Endothelial cell of umbilical vein (primary cell): ENCODE data around the gene FAM47B. TPM values are rescaled to one million over a fixed set of nuclear protein-coding genes. Genes with fewer than 3 reads are reported as not detected.

Experiments used
- BruUV-seq: library from RNA; stranded (reverse); fragments of 400-500 nt; replicated peaks from 2 replicates; lab custom pipeline; 2021; lab: Mats Ljungman, UMichigan
- CTCF ChIA-PET: fragments of 300-600, 350-600 bp; sonication (Branson Sonifier 250); formaldehyde crosslinking; loops from one replicate; lab custom pipeline; 2021; ENCODE audit warnings: antibody characterized with exemption, inconsistent platforms; lab: Charles Lee
- POLR2A ChIA-PET: fragments of 300-600, 350-600 bp; sonication (Branson Sonifier 250); formaldehyde crosslinking; loops from one replicate; lab custom pipeline; 2021; ENCODE audit warnings: antibody characterized with exemption, inconsistent platforms; lab: Charles Lee
- DNase-seq: peaks from one replicate; pipeline ENCODE4 v3.0.0-alpha.2; 2011; ENCODE audit warnings: low read depth, low spot score
- FAIRE-seq: peaks from 2 replicates; lab custom pipeline; 2011; peaks lifted over from hg19 to GRCh38; lab: Jason Lieb, UNC
- H2AFZ ChIP-seq: 2 replicates; pipeline ENCODE4 v1.6.0; 2012; ENCODE audit warnings: low read depth, low read length, control low read depth, inconsistent platforms
- H3K27ac ChIP-seq: 2 replicates; pipeline ENCODE4 v1.5.1; 2011; ENCODE audit warnings: low read depth, mild to moderate bottlenecking, control low read depth, low read length, moderate library complexity; ENCODE audit not compliant: insufficient read depth
- H3K27me3 ChIP-seq, 2 experiments: 2 replicates each; pipeline versions ENCODE4 v1.6.0 to v1.6.1; 2011; ENCODE audit warnings: low read length in 2 of 2, mixed read lengths in 1 of 2; ENCODE audit not compliant: control insufficient read depth in 2 of 2, insufficient read depth in 2 of 2
- H3K36me3 ChIP-seq, 2 experiments: 2 replicates in 1 of 2; 3 replicates in 1 of 2; pipeline ENCODE4 v1.5.1; 2011; ENCODE audit warnings: low read length in 2 of 2, mild to moderate bottlenecking in 1 of 2, moderate library complexity in 1 of 2; ENCODE audit not compliant: control insufficient read depth in 2 of 2, insufficient read depth in 2 of 2; ENCODE audit errors: extremely low read depth in 1 of 2
- H3K4me1 ChIP-seq: 3 replicates; pipeline ENCODE4 v1.5.1; 2011; ENCODE audit warnings: mild to moderate bottlenecking, low read length; ENCODE audit not compliant: control insufficient read depth, insufficient read depth; ENCODE audit errors: extremely low read depth
- H3K4me2 ChIP-seq: 2 replicates; pipeline ENCODE4 v1.6.1; 2011; ENCODE audit warnings: low read length, control low read depth, mixed read lengths; ENCODE audit not compliant: insufficient read depth
- H3K4me3 ChIP-seq, 3 experiments: fragments of 200-600 bp in 1 of 3; sonication (generic), shearing (Covaris generic) in 1 of 3; replicated peaks in 1 of 3; 2 replicates each; pipeline ENCODE4 v1.5.1; 2011 to 2016; ENCODE audit warnings: control low read depth in 3 of 3, low read length in 3 of 3, mild to moderate bottlenecking in 2 of 3, inconsistent platforms in 1 of 3, low read depth in 1 of 3, moderate library complexity in 1 of 3; ENCODE audit not compliant: insufficient read depth in 1 of 3
- H3K79me2 ChIP-seq: 2 replicates; pipeline ENCODE4 v1.6.0; 2012; ENCODE audit warnings: low read length, inconsistent platforms; ENCODE audit not compliant: control insufficient read depth, insufficient read depth
- H3K9ac ChIP-seq: replicated peaks from 2 replicates; pipeline ENCODE3; 2011; ENCODE audit warnings: low read length, control low read depth; ENCODE audit not compliant: insufficient read depth; ENCODE audit errors: extremely low read depth
- H3K9me1 ChIP-seq: replicated peaks from 3 replicates; pipeline ENCODE4 v1.6.0; 2011; ENCODE audit warnings: mild to moderate bottlenecking, low read length; ENCODE audit not compliant: control insufficient read depth, insufficient read depth; ENCODE audit errors: extremely low read depth
- H3K9me3 ChIP-seq: replicated peaks from 2 replicates; pipeline ENCODE4 v1.5.1; 2012; ENCODE audit warnings: low read length, inconsistent platforms; ENCODE audit not compliant: control insufficient read depth, insufficient read depth
- H4K20me1 ChIP-seq: replicated peaks from 2 replicates; pipeline ENCODE3; 2011; ENCODE audit warnings: mild to moderate bottlenecking, low read length; ENCODE audit not compliant: control insufficient read depth, insufficient read depth; ENCODE audit errors: extremely low read depth
- EZH2 ChIP-seq: IDR thresholded peaks from 2 replicates; pipeline ENCODE4 v1.6.1; 2012; ENCODE audit warnings: borderline replicate concordance, low read depth, mild to moderate bottlenecking, moderate library complexity, low read length, inconsistent platforms; ENCODE audit not compliant: severe bottlenecking
- JUN ChIP-seq: IDR thresholded peaks from 2 replicates; pipeline ENCODE4 v1.6.1; 2011; ENCODE audit warnings: borderline replicate concordance, low read depth; ENCODE audit not compliant: insufficient read length, insufficient read depth
- MYC ChIP-seq: IDR thresholded peaks from one replicate; pipeline ENCODE4 v1.6.1; 2011; ENCODE audit warnings: mild to moderate bottlenecking, low read depth, low read length
- POLR2A ChIP-seq: IDR thresholded peaks from 2 replicates; pipeline ENCODE4 v1.6.1; 2012; ENCODE audit warnings: low read depth, mild to moderate bottlenecking, control low read depth, low read length
- dilution Hi-C: fragments of 300-500 bp; cut with MboI; formaldehyde crosslinking; loops from one replicate; pipeline ENCODE4 v1.15.0; 2019; ENCODE audit warnings: low sequenced_read_pairs; ENCODE audit not compliant: extremely low pct_ligation_motif_present
- intact Hi-C: fragments of 100-400 bp; cut with micrococcal nuclease; formaldehyde crosslinking; loops from one replicate; pipeline ENCODE4 v1.10.0; 2022
- polyA plus RNA-seq, 4 experiments: library from polyadenylated mRNA; depleted of rRNA in 3 of 4; stranded (reverse) in 3 of 4; unstranded in 1 of 4; fragments of >200 nt; gene quantifications; 2 replicates each; pipeline versions ENCODE4 v1.2.1 to v1.2.3, GENCODE V29; 2011 to 2012; ENCODE audit warnings: missing spikeins in 1 of 4
- total RNA-seq: library from RNA; stranded (reverse); gene quantifications from 2 replicates; pipeline ENCODE4 v1.2.3, GENCODE V29; 2021

FAM47B gene
- total and polyA plus RNA-seq, 2 donors (not counting 3 experiments of a cell fraction or from before 2014, with no cell fraction given) = not detected

DNA sequence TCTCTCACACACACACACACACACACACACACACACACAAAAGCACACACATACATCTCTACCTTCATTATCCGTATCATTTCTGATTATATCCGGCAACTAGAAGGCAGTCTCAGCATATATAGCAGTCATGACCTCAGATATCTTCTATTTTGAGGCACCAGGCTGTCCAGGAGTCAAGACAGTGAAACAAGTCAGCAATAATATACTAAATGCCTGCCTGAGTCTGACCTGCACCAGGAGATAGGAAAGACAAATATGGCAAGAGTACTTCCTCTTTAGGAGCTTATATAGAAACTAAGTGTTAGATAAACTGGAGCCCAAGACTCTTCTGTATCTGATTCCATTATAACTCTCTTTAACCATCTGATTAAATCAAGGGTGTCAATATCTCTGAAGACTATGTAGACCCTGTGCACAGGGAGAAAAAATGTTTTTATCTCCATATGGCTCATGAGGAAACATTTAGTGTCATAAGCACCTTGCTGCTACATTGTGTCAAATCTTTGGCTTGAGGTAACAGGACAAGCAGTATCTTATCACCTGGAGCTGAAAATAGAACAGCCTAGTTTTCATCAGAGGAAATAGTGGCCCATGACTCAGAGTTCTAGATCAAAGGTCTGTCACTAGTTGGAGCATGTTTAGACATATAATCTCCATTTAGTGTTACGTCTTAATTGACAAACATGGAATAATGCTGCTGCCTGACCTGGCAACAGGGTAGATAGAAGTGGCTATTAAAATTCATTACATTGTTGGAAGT, 27.0 kb upstream of the FAM47B start:
- no peak for TF ChIP-seq POLR2A
- no peak for TF ChIP-seq JUN
- no peak for TF ChIP-seq MYC
- H3K36me3 ChIP-seq = no peaks in the 10 kb centered on the region
- no peak overlapping the region for H3K9ac ChIP-seq
- H3K9me1 ChIP-seq = no peaks in the 10 kb centered on the region
- FAIRE-seq (peak; percentile 31), DNase-seq (no peak)
- H4K20me1 ChIP-seq = no peaks in the 10 kb centered on the region
- no peak overlapping the region for H3K27ac ChIP-seq
- ChIA-PET CTCF (no interaction called here), POLR2A (no interaction called here)
- no peak overlapping the region for H3K4me2 ChIP-seq
- no peaks in the 10 kb centered on the region for H3K79me2 ChIP-seq
- H3K27me3 ChIP-seq = no peaks in the 10 kb centered on the region
- BruUV-seq = no TSS peak
- no peaks in the 10 kb centered on the region for H3K9me3 ChIP-seq
- no peaks in the 10 kb centered on the region for H3K4me1 ChIP-seq
- no peak overlapping the region for H2AFZ ChIP-seq
- intact Hi-C loops (loop anchor here (10.0 kb wide), 3 partner anchors 281 to 551 kb away; no protein-coding TSS in a partner anchor), dilution Hi-C loops (no loop called here)
- H3K4me3 ChIP-seq = no peak overlapping the region

DNA sequence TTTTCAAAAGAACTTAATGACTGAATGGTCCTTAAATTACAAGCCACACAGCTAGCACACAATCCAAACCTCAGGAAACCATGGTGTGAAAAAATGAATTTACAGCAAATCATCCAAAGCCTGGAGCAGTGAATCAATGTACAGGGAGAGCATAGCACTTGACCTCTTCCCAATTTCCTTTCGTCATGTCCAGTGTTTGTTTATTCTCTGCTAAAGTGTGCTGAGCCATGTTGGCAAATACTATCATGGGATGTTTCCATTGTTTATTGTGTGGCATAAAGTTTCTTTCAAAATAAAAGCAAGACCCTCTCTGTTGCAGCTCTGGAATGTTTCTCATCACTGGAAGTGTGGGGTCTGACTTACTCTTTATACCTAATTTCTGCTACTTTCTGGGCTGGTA, 25.4 kb upstream of the FAM47B start:
- Histone ChIP-seq H3K4me3 (no peak overlapping the region), H3K4me2 (no peak overlapping the region), H3K27ac (no peak overlapping the region), H3K36me3 (no peaks in the 10 kb centered on the region), H3K27me3 (no peaks in the 10 kb centered on the region), H3K79me2 (no peaks in the 10 kb centered on the region), H4K20me1 (no peaks in the 10 kb centered on the region), H2AFZ (no peak overlapping the region), H3K9me3 (no peaks in the 10 kb centered on the region), H3K9me1 (no peaks in the 10 kb centered on the region), H3K9ac (no peak overlapping the region), H3K4me1 (no peaks in the 10 kb centered on the region)
- DNase-seq = no peak
- intact Hi-C loops = loop anchor here (10.0 kb wide), 3 partner anchors 282 to 552 kb away; no protein-coding TSS in a partner anchor
- CTCF ChIA-PET = interaction anchor here (1.3 kb wide), 1 partner anchor 279 kb away, joined by 4 read pairs; no protein-coding TSS in a partner anchor
- BruUV-seq = no TSS peak
- TF ChIP-seq EZH2 (no peak), MYC (no peak)
- FAIRE-seq = peak; percentile 8
- POLR2A ChIA-PET = no interaction called here
- dilution Hi-C loops = no loop called here
